H9 (cell line): Measurements from ENCODE around the gene DCTN5. TPM values are rescaled to one million over a fixed set of nuclear protein-coding genes. Genes with fewer than 3 reads are reported as not detected.

Experiments used
- DNase-seq: peaks from one replicate; pipeline ENCODE4 v3.0.0-alpha.2; 2017
- H2AFZ ChIP-seq: one replicate; pipeline ENCODE4 v1.6.1; 2013; ENCODE audit warnings: mild to moderate bottlenecking, low read length, control low read depth, moderate library complexity
- H2AK5ac ChIP-seq: 2 replicates; pipeline ENCODE4 v1.6.1; 2013; ENCODE audit warnings: low read length, control low read depth, mixed read lengths; ENCODE audit not compliant: insufficient read length
- H2BK120ac ChIP-seq: one replicate; pipeline ENCODE4 v1.6.1; 2013; ENCODE audit warnings: low read depth, mild to moderate bottlenecking, low read length, control low read depth, inconsistent platforms; ENCODE audit not compliant: poor library complexity, severe bottlenecking
- H2BK12ac ChIP-seq: 2 replicates; pipeline ENCODE4 v1.6.1; 2013; ENCODE audit warnings: low read length, control low read depth, mixed read lengths, low read depth; ENCODE audit not compliant: insufficient read length
- H2BK15ac ChIP-seq: 2 replicates; pipeline ENCODE4 v1.6.1; 2013; ENCODE audit warnings: low read depth, low read length, control low read depth
- H2BK20ac ChIP-seq: one replicate; pipeline ENCODE4 v1.6.1; 2013; ENCODE audit warnings: low read depth, mild to moderate bottlenecking, low read length, control low read depth, inconsistent platforms; ENCODE audit not compliant: poor library complexity, severe bottlenecking
- H2BK5ac ChIP-seq: 2 replicates; pipeline ENCODE4 v1.6.1; 2013; ENCODE audit warnings: low read length, control low read depth, mixed read lengths; ENCODE audit not compliant: insufficient read length
- H3K14ac ChIP-seq: 2 replicates; pipeline ENCODE4 v1.6.1; 2013; ENCODE audit warnings: low read length, control low read depth; ENCODE audit not compliant: insufficient read depth
- H3K18ac ChIP-seq: 2 replicates; pipeline ENCODE4 v1.6.1; 2013; ENCODE audit warnings: low read depth, mild to moderate bottlenecking, mixed read lengths, low read length, control low read depth; ENCODE audit not compliant: insufficient read length
- H3K23ac ChIP-seq: 2 replicates; pipeline ENCODE4 v1.6.1; 2013; ENCODE audit warnings: low read length, control low read depth, mixed read lengths, low read depth; ENCODE audit not compliant: insufficient read length
- H3K23me2 ChIP-seq: 2 replicates; pipeline ENCODE4 v1.6.1; 2013; ENCODE audit warnings: low read depth, mild to moderate bottlenecking, mixed read lengths, low read length, control low read depth; ENCODE audit not compliant: insufficient read length, poor library complexity, severe bottlenecking
- H3K27ac ChIP-seq: 2 replicates; pipeline ENCODE4 v1.5.1; 2013; ENCODE audit warnings: low read length, control low read depth, mixed read lengths, low read depth; ENCODE audit not compliant: insufficient read length
- H3K27me3 ChIP-seq: 2 replicates; pipeline ENCODE4 v1.6.1; 2013; ENCODE audit warnings: low read length, control low read depth, inconsistent platforms; ENCODE audit not compliant: insufficient read depth
- H3K4ac ChIP-seq: 2 replicates; pipeline ENCODE4 v1.6.1; 2013; ENCODE audit warnings: low read depth, mild to moderate bottlenecking, control low read depth, inconsistent platforms, low read length, moderate library complexity
- H3K4me1 ChIP-seq: 2 replicates; pipeline ENCODE4 v1.6.1; 2013; ENCODE audit warnings: low read length, control low read depth, inconsistent platforms; ENCODE audit not compliant: insufficient read depth
- H3K4me2 ChIP-seq: 2 replicates; pipeline ENCODE4 v1.6.1; 2013; ENCODE audit warnings: low read length, control low read depth, mixed read lengths; ENCODE audit not compliant: insufficient read length, insufficient read depth
- H3K56ac ChIP-seq: 2 replicates; pipeline ENCODE4 v1.6.1; 2013; ENCODE audit warnings: low read depth, mild to moderate bottlenecking, mixed read lengths, low read length, control low read depth; ENCODE audit not compliant: insufficient read length
- H3K79me1 ChIP-seq: 2 replicates; pipeline ENCODE4 v1.6.1; 2013; ENCODE audit warnings: low read depth, mild to moderate bottlenecking, moderate library complexity, low read length, control low read depth, inconsistent platforms; ENCODE audit not compliant: insufficient read depth, poor library complexity, severe bottlenecking
- H3K79me2 ChIP-seq: 2 replicates; pipeline ENCODE4 v1.6.1; 2013; ENCODE audit warnings: low read length, control low read depth, inconsistent platforms; ENCODE audit not compliant: insufficient read depth
- H3K9ac ChIP-seq: 2 replicates; pipeline ENCODE4 v1.6.1; 2013; ENCODE audit warnings: low read length, control low read depth, mixed read lengths; ENCODE audit not compliant: insufficient read length; ENCODE audit errors: extremely low read depth
- H3K9me3 ChIP-seq: one replicate; pipeline ENCODE4 v1.6.1; 2013; ENCODE audit warnings: low read depth, low read length, inconsistent platforms; ENCODE audit not compliant: control insufficient read depth
- H3T11ph ChIP-seq: one replicate; pipeline ENCODE4 v1.6.1; 2013; ENCODE audit warnings: mild to moderate bottlenecking, low read length, control low read depth, inconsistent platforms
- H4K20me1 ChIP-seq: one replicate; pipeline ENCODE4 v1.6.1; 2013; ENCODE audit not compliant: control insufficient read depth, insufficient read length, insufficient read depth
- H4K5ac ChIP-seq: 2 replicates; pipeline ENCODE4 v1.6.1; 2013; ENCODE audit warnings: low read depth, mild to moderate bottlenecking, mixed read lengths, low read length, control low read depth; ENCODE audit not compliant: insufficient read length
- H4K8ac ChIP-seq: replicated peaks from 2 replicates; pipeline ENCODE4 v1.6.1; 2013; ENCODE audit warnings: low read length, control low read depth, mixed read lengths, low read depth; ENCODE audit not compliant: insufficient read length
- H4K91ac ChIP-seq: 2 replicates; pipeline ENCODE4 v1.6.1; 2013; ENCODE audit warnings: low read depth, mild to moderate bottlenecking, moderate library complexity, mixed read lengths, low read length, control low read depth; ENCODE audit not compliant: insufficient read length
- H3K27ac Mint-ChIP-seq, 3 experiments: 2 replicates in 2 of 3; 3 replicates in 1 of 3; pipeline ENCODE4 v1.8.0; 2020 to 2021; ENCODE audit warnings: mixed read lengths in 3 of 3, mild to moderate bottlenecking in 1 of 3, moderate library complexity in 1 of 3
- H3K27me3 Mint-ChIP-seq: 2 replicates; pipeline ENCODE4 v1.8.0; 2021; ENCODE audit warnings: low read depth, mild to moderate bottlenecking, moderate library complexity, mixed read lengths
- H3K36me3 Mint-ChIP-seq, 3 experiments: 2 replicates in 2 of 3; 3 replicates in 1 of 3; pipeline ENCODE4 v1.8.0; 2020 to 2021; ENCODE audit warnings: low read depth in 3 of 3, mixed read lengths in 3 of 3; ENCODE audit not compliant: insufficient read depth in 1 of 3
- H3K4me1 Mint-ChIP-seq, 2 experiments: 2 replicates each; pipeline ENCODE4 v1.8.0; 2020; ENCODE audit warnings: mixed read lengths in 2 of 2
- H3K4me3 Mint-ChIP-seq, 2 experiments: 2 replicates in 1 of 2; 3 replicates in 1 of 2; pipeline ENCODE4 v1.8.0; 2020 to 2021; ENCODE audit warnings: mild to moderate bottlenecking in 2 of 2, mixed read lengths in 2 of 2, moderate library complexity in 1 of 2
- H3K9me3 Mint-ChIP-seq, 2 experiments: 2 replicates in 1 of 2; 3 replicates in 1 of 2; pipeline ENCODE4 v1.8.0; 2020; ENCODE audit warnings: mild to moderate bottlenecking in 2 of 2, mixed read lengths in 2 of 2, moderate library complexity in 1 of 2
- WGBS: extraction: QIAGEN DNeasy Blood & Tissue Kit; methylation state at CpG from one replicate; pipeline ENCODE4 v1.1.7; 2013; ENCODE audit warnings: missing lambda C conversion rate, low lambda C conversion rate, mixed read lengths; ENCODE audit not compliant: insufficient read length; ENCODE audit errors: extremely low coverage; 5-methylcytosine and 5-hydroxymethylcytosine counted together
- total RNA-seq: library from RNA; stranded (reverse); gene quantifications from 2 replicates; pipeline ENCODE4 v1.2.1, GENCODE V29; 2021
- TF ChIP-seq, protein P1 (sequence below): fragments of 200-600 bp; sonication (generic); conservative IDR thresholded peaks from 3 replicates; pipeline ENCODE4 v1.8.0; 2021; ENCODE audit warnings: antibody characterized with exemption, mild to moderate bottlenecking

Gene DCTN5
- total RNA-seq, 1 experiment from 2014 or later: 114 TPM

DNA sequence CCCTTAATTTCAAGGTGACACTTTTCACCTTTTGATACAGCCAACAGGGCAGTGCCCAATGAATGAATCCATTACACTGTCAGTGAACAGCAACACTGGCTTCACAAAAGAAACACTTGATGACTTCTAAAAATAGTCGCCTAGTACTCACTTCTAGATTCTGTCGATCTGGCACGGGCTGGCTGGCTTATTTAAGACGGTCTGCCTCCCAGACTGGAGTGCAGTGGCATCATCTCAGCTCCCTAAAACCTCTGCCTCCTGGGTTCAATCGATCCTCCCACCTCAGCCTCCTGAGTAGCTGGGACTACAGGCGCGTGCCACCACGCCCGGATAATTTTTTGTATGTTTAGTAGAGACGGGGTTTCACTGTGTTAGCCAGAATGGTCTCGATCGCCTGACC lies 47.1 kb upstream of the DCTN5 start:
- no peak overlapping the region for H2AK5ac ChIP-seq
- H3K23me2 ChIP-seq: peaks cover 7% of the 10 kb centered on the region
- H3K4me1 ChIP-seq: no peaks in the 10 kb centered on the region
- H3K79me2 ChIP-seq: peaks cover 29% of the 10 kb centered on the region; the same call in 1 of the 2 replicates
- H3K27ac Mint-ChIP-seq: no peak overlapping the region
- no peak overlapping the region for H2BK15ac ChIP-seq
- no peak overlapping the region for H2BK5ac ChIP-seq
- H2AFZ ChIP-seq: no peak overlapping the region
- peaks cover 3% of the 10 kb centered on the region for H3K79me1 ChIP-seq
- no peak overlapping the region for H4K5ac ChIP-seq
- H3K23ac ChIP-seq: no peak overlapping the region
- TF ChIP-seq, protein P1, sequence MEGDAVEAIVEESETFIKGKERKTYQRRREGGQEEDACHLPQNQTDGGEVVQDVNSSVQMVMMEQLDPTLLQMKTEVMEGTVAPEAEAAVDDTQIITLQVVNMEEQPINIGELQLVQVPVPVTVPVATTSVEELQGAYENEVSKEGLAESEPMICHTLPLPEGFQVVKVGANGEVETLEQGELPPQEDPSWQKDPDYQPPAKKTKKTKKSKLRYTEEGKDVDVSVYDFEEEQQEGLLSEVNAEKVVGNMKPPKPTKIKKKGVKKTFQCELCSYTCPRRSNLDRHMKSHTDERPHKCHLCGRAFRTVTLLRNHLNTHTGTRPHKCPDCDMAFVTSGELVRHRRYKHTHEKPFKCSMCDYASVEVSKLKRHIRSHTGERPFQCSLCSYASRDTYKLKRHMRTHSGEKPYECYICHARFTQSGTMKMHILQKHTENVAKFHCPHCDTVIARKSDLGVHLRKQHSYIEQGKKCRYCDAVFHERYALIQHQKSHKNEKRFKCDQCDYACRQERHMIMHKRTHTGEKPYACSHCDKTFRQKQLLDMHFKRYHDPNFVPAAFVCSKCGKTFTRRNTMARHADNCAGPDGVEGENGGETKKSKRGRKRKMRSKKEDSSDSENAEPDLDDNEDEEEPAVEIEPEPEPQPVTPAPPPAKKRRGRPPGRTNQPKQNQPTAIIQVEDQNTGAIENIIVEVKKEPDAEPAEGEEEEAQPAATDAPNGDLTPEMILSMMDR: no peak
- H3K14ac ChIP-seq: no peak overlapping the region
- H2BK120ac ChIP-seq: no peak overlapping the region
- H3K27me3 Mint-ChIP-seq: no peaks in the 10 kb centered on the region
- peaks cover 12 to 22% of the 10 kb centered on the region in 2 experiments for H3K4me1 Mint-ChIP-seq
- H3K18ac ChIP-seq: no peak overlapping the region
- no peaks in the 10 kb centered on the region for H3K9me3 ChIP-seq
- H3K4me3 Mint-ChIP-seq: peak overlapping the region; percentile 86 to 89; a peak in 3 of 5 replicates
- H3K27ac ChIP-seq: no peak overlapping the region
- H4K91ac ChIP-seq: no peak overlapping the region
- H3K4ac ChIP-seq: no peak overlapping the region
- H3K36me3 Mint-ChIP-seq: peaks cover 20 to 46% (median 30%) of the 10 kb centered on the region in 3 experiments
- H3K56ac ChIP-seq: no peak overlapping the region
- DNase-seq: no peak
- no peak overlapping the region for H2BK20ac ChIP-seq
- no peaks in the 10 kb centered on the region for H3K9me3 Mint-ChIP-seq
- H3K4me2 ChIP-seq: no peak overlapping the region
- H4K8ac ChIP-seq: no peak overlapping the region
- WGBS: no CpG with 5 or more reads among the region's 12 CpGs
- H3K9ac ChIP-seq: no peak overlapping the region
- H3K27me3 ChIP-seq: no peaks in the 10 kb centered on the region
- no peak overlapping the region for H2BK12ac ChIP-seq
- H4K20me1 ChIP-seq: no peaks in the 10 kb centered on the region
- no peak overlapping the region for H3T11ph ChIP-seq
